ENCODE data around the gene URI1. TPM values are rescaled to one million over a fixed set of nuclear protein-coding genes. Genes with fewer than 3 reads are reported as not detected.

The URI1 gene
- total and polyA plus RNA-seq, 2 experiments from 2014 or later: 49.7 to 49.9 TPM

GRCh38 chr19:30011051-30011578, 69.1 kb downstream of the URI1 start:
- Histone ChIP-seq H3K4me3 (no peak overlapping the region), H3K36me3 (peaks cover 31% of the 10 kb centered on the region), H3K4me1 (ENCODE audit: low read depth) (no peaks in the 10 kb centered on the region), H3K27me3 (no peaks in the 10 kb centered on the region), H3K27ac (no peak overlapping the region), H3K9me3 (ENCODE audit: low read depth) (no peaks in the 10 kb centered on the region)
- no peak for DNase-seq (ENCODE audit: low read depth in 1 of 2, low spot score in 1 of 2)
- TF ChIP-seq, protein P1, sequence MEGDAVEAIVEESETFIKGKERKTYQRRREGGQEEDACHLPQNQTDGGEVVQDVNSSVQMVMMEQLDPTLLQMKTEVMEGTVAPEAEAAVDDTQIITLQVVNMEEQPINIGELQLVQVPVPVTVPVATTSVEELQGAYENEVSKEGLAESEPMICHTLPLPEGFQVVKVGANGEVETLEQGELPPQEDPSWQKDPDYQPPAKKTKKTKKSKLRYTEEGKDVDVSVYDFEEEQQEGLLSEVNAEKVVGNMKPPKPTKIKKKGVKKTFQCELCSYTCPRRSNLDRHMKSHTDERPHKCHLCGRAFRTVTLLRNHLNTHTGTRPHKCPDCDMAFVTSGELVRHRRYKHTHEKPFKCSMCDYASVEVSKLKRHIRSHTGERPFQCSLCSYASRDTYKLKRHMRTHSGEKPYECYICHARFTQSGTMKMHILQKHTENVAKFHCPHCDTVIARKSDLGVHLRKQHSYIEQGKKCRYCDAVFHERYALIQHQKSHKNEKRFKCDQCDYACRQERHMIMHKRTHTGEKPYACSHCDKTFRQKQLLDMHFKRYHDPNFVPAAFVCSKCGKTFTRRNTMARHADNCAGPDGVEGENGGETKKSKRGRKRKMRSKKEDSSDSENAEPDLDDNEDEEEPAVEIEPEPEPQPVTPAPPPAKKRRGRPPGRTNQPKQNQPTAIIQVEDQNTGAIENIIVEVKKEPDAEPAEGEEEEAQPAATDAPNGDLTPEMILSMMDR (IDR thresholded peaks at IDR 0.05; ENCODE audit: low read depth, low read length): no peak

DNA sequence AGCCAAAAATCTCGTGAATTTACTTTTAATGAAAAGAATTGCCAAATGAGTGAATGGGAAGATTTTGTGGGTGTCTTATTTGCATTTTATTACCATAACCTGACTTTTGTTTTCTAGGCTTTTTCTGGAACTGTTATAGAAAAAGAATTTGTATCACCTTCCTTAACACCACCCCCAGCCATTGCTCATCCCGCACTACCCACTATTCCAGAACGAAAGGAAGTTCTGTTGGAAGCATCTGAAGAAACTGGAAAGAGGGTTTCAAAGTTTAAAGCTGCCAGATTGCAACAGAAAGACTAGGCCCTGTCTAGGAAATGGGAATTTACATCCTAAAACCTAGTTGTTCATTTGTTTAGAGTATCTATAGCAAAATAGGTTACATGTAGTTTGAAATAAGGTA, 72.7 kb downstream of the URI1 start:
- Histone ChIP-seq H3K4me1 (ENCODE audit: low read depth) (no peaks in the 10 kb centered on the region), H3K27ac (no peak overlapping the region), H3K36me3 (peaks cover 18% of the 10 kb centered on the region), H3K27me3 (no peaks in the 10 kb centered on the region), H3K9me3 (ENCODE audit: low read depth) (no peaks in the 10 kb centered on the region), H3K4me3 (no peak overlapping the region)
- TF ChIP-seq, protein P1 (IDR thresholded peaks at IDR 0.05; ENCODE audit: low read depth, low read length): no peak
- DNase-seq (ENCODE audit: low read depth in 1 of 2, low spot score in 1 of 2): no peak

GRCh38 chr19:30017172-30017571, 75.1 kb downstream of the URI1 start:
- Histone ChIP-seq H3K36me3 (peaks cover 16% of the 10 kb centered on the region), H3K27me3 (no peaks in the 10 kb centered on the region), H3K9me3 (ENCODE audit: low read depth) (no peaks in the 10 kb centered on the region), H3K4me1 (ENCODE audit: low read depth) (no peaks in the 10 kb centered on the region), H3K27ac (no peak overlapping the region), H3K4me3 (no peak overlapping the region)
- TF ChIP-seq, protein P1 (IDR thresholded peaks at IDR 0.05; ENCODE audit: low read depth, low read length): no peak
- no peak for DNase-seq (ENCODE audit: low read depth in 1 of 2, low spot score in 1 of 2)

GRCh38 chr19:30020189-30020588, 78.2 kb downstream of the URI1 start:
- H3K4me3 ChIP-seq: no peak overlapping the region
- H3K27ac ChIP-seq: no peak overlapping the region
- TF ChIP-seq, protein P1 (IDR thresholded peaks at IDR 0.05; ENCODE audit: low read depth, low read length): no peak
- no peaks in the 10 kb centered on the region for H3K4me1 ChIP-seq (ENCODE audit: low read depth)
- H3K36me3 ChIP-seq: peaks cover 2% of the 10 kb centered on the region
- no peaks in the 10 kb centered on the region for H3K27me3 ChIP-seq
- no peaks in the 10 kb centered on the region for H3K9me3 ChIP-seq (ENCODE audit: low read depth)
- DNase-seq (ENCODE audit: low read depth in 1 of 2, low spot score in 1 of 2): no peak

DNA sequence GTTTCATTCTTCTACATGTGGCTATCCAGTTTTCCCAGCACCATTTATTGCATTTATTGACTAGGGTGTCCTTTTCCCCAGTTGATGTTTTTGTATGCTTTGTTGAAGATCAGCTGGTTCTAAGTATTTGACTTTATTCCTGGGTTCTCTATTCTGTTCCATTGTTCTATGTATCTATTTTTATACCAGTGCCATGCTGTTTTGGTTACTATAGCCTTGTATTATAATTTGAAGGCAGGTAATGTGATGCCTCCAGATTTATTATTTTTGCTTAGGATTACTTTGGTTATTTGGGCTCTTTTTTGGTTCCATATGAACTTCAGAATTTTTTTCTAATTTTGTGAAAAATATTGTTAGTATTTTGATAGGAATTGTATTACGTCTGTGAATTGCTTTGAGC, 80.6 kb downstream of the URI1 start:
- Histone ChIP-seq H3K4me1 (ENCODE audit: low read depth) (no peaks in the 10 kb centered on the region), H3K9me3 (ENCODE audit: low read depth) (no peaks in the 10 kb centered on the region), H3K27me3 (no peaks in the 10 kb centered on the region), H3K4me3 (no peak overlapping the region), H3K36me3 (no peaks in the 10 kb centered on the region), H3K27ac (no peak overlapping the region)
- TF ChIP-seq, protein P1 (IDR thresholded peaks at IDR 0.05; ENCODE audit: low read depth, low read length): no peak
- no peak for DNase-seq (ENCODE audit: low read depth in 1 of 2, low spot score in 1 of 2)

GRCh38 chr19:30023330-30023729, 81.3 kb downstream of the URI1 start:
- no peak for DNase-seq (ENCODE audit: low read depth in 1 of 2, low spot score in 1 of 2)
- H3K9me3 ChIP-seq (ENCODE audit: low read depth): no peaks in the 10 kb centered on the region
- no peak overlapping the region for H3K4me3 ChIP-seq
- H3K4me1 ChIP-seq (ENCODE audit: low read depth): no peaks in the 10 kb centered on the region
- H3K27ac ChIP-seq: no peak overlapping the region
- TF ChIP-seq, protein P1 (IDR thresholded peaks at IDR 0.05; ENCODE audit: low read depth, low read length): no peak
- H3K36me3 ChIP-seq: no peaks in the 10 kb centered on the region
- H3K27me3 ChIP-seq: no peaks in the 10 kb centered on the region

All from cardiac muscle cell (in vitro differentiated cells and primary cell).